Muscle of leg (tissue), 11 donors: ENCODE results near the gene ADAM33. TPM values are rescaled to one million over a fixed set of nuclear protein-coding genes. Genes with fewer than 3 reads are reported as not detected.

Experiments
- DNase-seq: peaks from one replicate; pipeline ENCODE4 v3.0.0; 2013
- H3K27ac ChIP-seq: one replicate; pipeline ENCODE4 v1.5.1; 2013; ENCODE audit warnings: mild to moderate bottlenecking, low read length, control low read depth
- H3K27me3 ChIP-seq: one replicate; pipeline ENCODE4 v1.6.1; 2013; ENCODE audit warnings: low read length; ENCODE audit not compliant: control insufficient read depth, insufficient read depth
- H3K36me3 ChIP-seq: one replicate; pipeline ENCODE4 v1.6.1; 2013; ENCODE audit warnings: low read length; ENCODE audit not compliant: control insufficient read depth, insufficient read depth
- H3K4me1 ChIP-seq: one replicate; pipeline ENCODE4 v1.6.1; 2013; ENCODE audit warnings: low read length; ENCODE audit not compliant: control insufficient read depth, insufficient read depth
- H3K4me3 ChIP-seq: one replicate; pipeline ENCODE4 v1.5.1; 2013; ENCODE audit warnings: low read length, control low read depth
- H3K9me3 ChIP-seq: replicated peaks from 2 replicates; pipeline ENCODE4 v1.6.1; 2013; ENCODE audit warnings: low read depth, low read length; ENCODE audit not compliant: control insufficient read depth
- WGBS: methylation state at CpG from one replicate; pipeline ENCODE4 v1.1.5; 2013; ENCODE audit warnings: missing lambda C conversion rate; ENCODE audit not compliant: insufficient coverage; 5-methylcytosine and 5-hydroxymethylcytosine counted together
- polyA plus RNA-seq, 8 donors: library from polyadenylated mRNA; unstranded; fragments of 120-200 nt; gene quantifications; one replicate each; pipeline versions ENCODE4 v1.2.1 to v1.2.3, GENCODE V29; 2013; ENCODE audit warnings: inconsistent platforms in 1 of 8, low replicate concordance in 1 of 8; ENCODE audit not compliant: insufficient read length in 8 of 8, insufficient read depth in 1 of 8
- total RNA-seq: library from RNA; stranded (reverse); fragments of 120-200 nt; gene quantifications from one replicate; pipeline ENCODE4 v1.2.4, GENCODE V29; 2013

ADAM33 gene
- total and polyA plus RNA-seq, 9 donors: 26.1 to 78.3 (median 52.8) TPM

DNA sequence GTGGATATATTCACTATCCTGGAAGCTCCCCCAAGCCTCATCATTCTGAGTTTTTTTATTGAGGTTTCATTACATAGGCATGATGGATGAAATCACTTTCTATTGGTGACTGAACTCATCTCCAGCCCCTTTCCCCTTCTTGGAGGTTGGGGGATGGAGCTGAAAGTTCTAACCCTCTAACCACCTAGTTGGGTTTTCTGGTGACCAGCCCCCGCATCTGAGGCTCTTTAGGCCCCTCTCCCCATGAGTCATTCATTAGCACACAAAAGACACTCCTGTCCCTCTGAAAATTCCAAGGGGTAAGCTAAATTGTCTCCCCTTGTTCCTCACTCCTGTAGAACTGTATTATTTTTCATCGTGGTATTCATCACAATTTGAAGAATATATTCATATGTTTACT is 51.9 kb downstream of the ADAM33 start:
- Histone ChIP-seq H3K36me3 (peaks cover 26% of the 10 kb centered on the region), H3K27me3 (no peaks in the 10 kb centered on the region), H3K27ac (no peak overlapping the region), H3K9me3 (no peaks in the 10 kb centered on the region), H3K4me1 (no peaks in the 10 kb centered on the region), H3K4me3 (no peak overlapping the region)
- no peak for DNase-seq
- WGBS: 100% methylated on average over 1 of the region's 2 CpGs

DNA sequence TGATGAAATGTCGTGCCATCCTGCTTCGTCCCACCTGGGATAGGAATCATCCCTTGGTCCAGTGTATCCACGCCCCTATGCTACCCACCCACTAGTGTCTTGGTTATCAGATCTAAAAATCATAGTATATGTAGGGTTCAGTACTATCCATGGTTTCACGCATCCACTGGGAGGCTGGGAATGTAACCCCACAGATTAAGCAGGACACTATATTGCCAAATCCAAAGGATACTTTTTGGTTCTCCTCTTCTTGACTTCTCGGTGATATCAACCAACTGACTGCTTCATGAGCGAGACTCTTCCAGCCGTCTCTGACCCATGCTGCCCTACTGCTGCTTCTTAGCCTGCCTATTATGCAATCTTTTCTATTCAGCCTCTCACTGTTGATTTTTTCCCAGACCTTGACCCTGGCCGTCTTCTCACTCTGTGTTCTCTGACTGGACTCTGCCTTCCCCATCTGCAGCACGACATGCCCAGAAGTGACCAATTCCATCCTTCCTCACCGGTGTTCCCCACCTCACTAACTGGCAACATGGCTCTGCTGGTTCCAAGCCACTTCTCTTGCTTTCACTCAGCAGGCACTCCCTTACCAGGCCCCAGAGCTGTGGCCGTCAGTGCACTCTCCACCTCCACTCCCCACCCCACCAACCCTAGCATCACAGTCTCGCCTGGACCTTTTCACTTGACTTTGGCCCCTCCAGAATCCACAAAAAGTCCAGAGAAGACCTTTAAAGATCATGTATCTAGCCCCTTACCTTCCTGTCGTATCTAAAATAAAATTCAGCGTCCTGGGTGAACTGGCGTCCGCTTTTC is 53.1 kb downstream of the ADAM33 start:
- Histone ChIP-seq H3K27me3 (no peaks in the 10 kb centered on the region), H3K27ac (no peak overlapping the region), H3K9me3 (no peaks in the 10 kb centered on the region), H3K4me3 (no peak overlapping the region), H3K4me1 (no peaks in the 10 kb centered on the region), H3K36me3 (peaks cover 21% of the 10 kb centered on the region)
- 86% methylated on average over 12 of the region's 16 CpGs for WGBS
- no peak for DNase-seq

DNA sequence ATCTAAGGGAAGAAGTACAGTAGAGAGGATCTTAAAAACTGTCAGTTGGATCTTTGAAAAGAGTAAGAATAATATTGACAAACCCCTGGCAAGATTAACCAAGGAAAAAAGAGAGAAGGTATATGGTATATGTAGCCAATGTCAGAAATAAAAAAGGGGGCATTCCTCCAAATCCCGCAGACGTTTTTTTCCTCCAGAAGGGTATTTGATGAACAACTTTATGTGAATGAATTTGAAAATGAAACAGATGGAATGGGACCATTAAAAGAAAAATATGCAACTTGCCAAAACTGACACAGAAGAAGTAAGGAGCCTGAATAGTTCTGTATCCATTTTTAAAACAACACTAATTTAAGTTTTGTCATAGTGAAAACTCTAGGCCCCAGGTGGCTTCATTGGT is 54.3 kb downstream of the ADAM33 start:
- no peak for DNase-seq
- Histone ChIP-seq H3K27ac (no peak overlapping the region), H3K27me3 (no peaks in the 10 kb centered on the region), H3K4me3 (no peak overlapping the region), H3K36me3 (peaks cover 21% of the 10 kb centered on the region), H3K9me3 (no peaks in the 10 kb centered on the region), H3K4me1 (no peaks in the 10 kb centered on the region)
- no CpG with 5 or more reads among the region's 2 CpGs for WGBS

DNA sequence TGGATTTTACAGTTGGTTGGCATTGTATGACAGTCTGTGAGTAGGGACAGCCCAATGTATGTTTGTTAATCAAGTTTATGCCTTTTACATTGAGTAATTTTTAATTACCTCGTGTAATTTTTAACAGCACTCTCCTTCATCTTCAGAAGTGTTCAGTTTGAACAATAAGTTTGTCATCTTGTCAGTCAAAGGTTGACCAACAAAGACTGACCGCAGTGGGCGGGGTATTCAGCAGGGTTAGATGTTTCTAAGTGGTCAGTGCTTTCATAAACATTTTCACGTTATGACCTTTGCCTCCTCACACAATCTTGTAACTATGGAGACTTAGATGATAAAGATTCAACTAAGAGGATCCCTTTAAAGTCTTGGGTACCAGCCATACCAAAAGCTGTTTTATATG is 59.4 kb downstream of the ADAM33 start:
- H3K9me3 ChIP-seq: no peaks in the 10 kb centered on the region
- peaks cover 18% of the 10 kb centered on the region for H3K36me3 ChIP-seq
- H3K4me1 ChIP-seq: peaks cover 2% of the 10 kb centered on the region
- H3K27ac ChIP-seq: no peak overlapping the region
- H3K27me3 ChIP-seq: no peaks in the 10 kb centered on the region
- no peak overlapping the region for H3K4me3 ChIP-seq
- no CpG with 5 or more reads among the region's 4 CpGs for WGBS
- DNase-seq: no peak

DNA sequence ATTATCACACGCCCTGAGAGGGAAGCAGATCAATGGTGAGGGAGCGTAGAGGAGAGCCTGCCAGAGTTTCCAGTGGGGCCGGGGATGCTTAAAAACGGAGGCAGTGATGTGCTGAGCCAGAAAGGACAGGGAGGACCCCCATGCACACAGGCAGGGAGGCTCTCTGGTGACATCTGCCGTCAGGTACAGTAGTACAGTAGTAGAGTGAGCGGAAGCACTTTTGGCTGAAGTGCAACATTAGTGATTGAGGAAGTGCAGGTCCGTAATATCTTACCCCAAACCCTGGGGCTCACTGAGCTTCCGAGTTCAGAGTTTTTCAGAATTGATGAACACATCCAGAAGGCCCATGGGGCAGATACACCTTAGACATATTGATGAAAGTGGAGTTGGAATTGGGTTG is 60.7 kb downstream of the ADAM33 start:
- Histone ChIP-seq H3K27me3 (no peaks in the 10 kb centered on the region), H3K4me1 (peaks cover 4% of the 10 kb centered on the region), H3K36me3 (peaks cover 16% of the 10 kb centered on the region), H3K4me3 (no peak overlapping the region), H3K9me3 (no peaks in the 10 kb centered on the region), H3K27ac (no peak overlapping the region)
- DNase-seq: no peak
- 83% methylated on average over 2 of the region's 8 CpGs for WGBS

Other genes with a start within 250 kb of the ADAM33 start
- 23.6 TPM for gene ATRN, start 211.0 kb downstream of the ADAM33 start, total RNA-seq
- gene ATRN, start 211.0 kb downstream of the ADAM33 start, polyA plus RNA-seq: 10 to 100 TPM; 19.6 to 32.1 (median 24.5) TPM
- not detected for gene GFRA4, start 18.6 kb downstream of the ADAM33 start, total RNA-seq
- gene GFRA4, start 18.6 kb downstream of the ADAM33 start, polyA plus RNA-seq: not detected
- gene SIGLEC1, start 30.6 kb upstream of the ADAM33 start, total RNA-seq: 2.1 TPM
- gene SIGLEC1, start 30.6 kb upstream of the ADAM33 start, polyA plus RNA-seq: 1 to 10 TPM; 3.3 to 6.2 (median 3.9) TPM
- 18.3 TPM for gene HSPA12B, start 50.7 kb upstream of the ADAM33 start, total RNA-seq
- gene HSPA12B, start 50.7 kb upstream of the ADAM33 start, polyA plus RNA-seq: 10 to 100 TPM; 20.8 to 35.8 (median 30.1) TPM
- 21.2 TPM for gene ADISSP, start 85.7 kb upstream of the ADAM33 start, total RNA-seq
- gene ADISSP, start 85.7 kb upstream of the ADAM33 start, polyA plus RNA-seq: 10 to 100 TPM; 17.0 to 26.7 (median 25.2) TPM
- gene SPEF1, start 99.4 kb upstream of the ADAM33 start, total RNA-seq: 0.09 TPM
- gene SPEF1, start 99.4 kb upstream of the ADAM33 start, polyA plus RNA-seq: under 1 TPM in 2 of 8 donors, not detected in 6; 0.12 to 0.21 TPM
- 44.7 TPM for gene CENPB, start 104.7 kb upstream of the ADAM33 start, total RNA-seq
- gene CENPB, start 104.7 kb upstream of the ADAM33 start, polyA plus RNA-seq: 10 to 100 TPM; 40.7 to 52.7 (median 48.8) TPM
- 37.7 TPM for gene CDC25B, start 114.3 kb upstream of the ADAM33 start, total RNA-seq
- gene CDC25B, start 114.3 kb upstream of the ADAM33 start, polyA plus RNA-seq: 100 to 1,000 TPM in 3 of 8 donors, 10 to 100 TPM in 5; 68.1 to 118 (median 90.6) TPM
- 9.2 TPM for gene AP5S1, start 138.5 kb upstream of the ADAM33 start, total RNA-seq
- 10 to 100 TPM in 4 of 8 donors, 1 to 10 TPM in 4; 8.3 to 10.8 (median 10.2) TPM for gene AP5S1, start 138.5 kb upstream of the ADAM33 start, polyA plus RNA-seq
- gene MAVS, start 164.8 kb upstream of the ADAM33 start, total RNA-seq: 14.6 TPM
- gene MAVS, start 164.8 kb upstream of the ADAM33 start, polyA plus RNA-seq: 10 to 100 TPM; 17.5 to 26.2 (median 21.0) TPM
- 40.3 TPM for gene PANK2, start 207.4 kb upstream of the ADAM33 start, total RNA-seq
- gene PANK2, start 207.4 kb upstream of the ADAM33 start, polyA plus RNA-seq: 10 to 100 TPM; 25.8 to 32.0 (median 28.0) TPM